Stimulated activated CD4-positive, alpha-beta T cell treated with anti-CD3 and anti-CD28 coated beads, Interleukin-12 subunit alpha, Interleukin-12 subunit beta, amount 100 ng/mL, for 48 hours (primary cell): ENCODE results near the gene CNPPD1.
A peak's percentile ranks its signal among the peaks of the same experiment; 100 is the strongest.

Experiments
- DNase-seq, 3 donors: peaks; one replicate each; pipeline ENCODE4 v3.0.0-alpha.2; 2020; ENCODE audit warnings: low read depth in 2 of 3, low spot score in 1 of 3

The CNPPD1 gene

DNA sequence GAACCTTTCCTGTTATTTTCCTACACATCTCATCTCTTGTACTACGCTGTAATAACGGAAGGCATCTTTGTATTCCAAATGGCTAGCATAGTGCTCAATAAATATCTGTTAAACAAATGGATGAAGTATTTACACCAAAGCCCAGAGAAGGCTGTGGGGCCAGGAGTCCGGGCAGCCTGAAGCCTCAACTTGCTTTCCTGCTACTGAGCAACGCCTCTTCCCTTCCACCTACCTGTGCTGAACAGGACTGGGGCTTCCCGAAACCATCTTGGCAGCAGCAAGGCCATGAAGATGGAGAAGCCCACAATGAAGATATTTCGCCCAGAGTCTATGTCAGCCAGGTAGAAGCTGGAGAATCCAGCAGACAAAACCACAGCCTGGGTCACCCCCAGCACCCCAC, 13.6 kb downstream of the CNPPD1 start:
- no peak for DNase-seq

- DNase-seq: no peak
Observed at GRCh38 chr2:219161097-219161496, 15.6 kb downstream of the CNPPD1 start.

DNA sequence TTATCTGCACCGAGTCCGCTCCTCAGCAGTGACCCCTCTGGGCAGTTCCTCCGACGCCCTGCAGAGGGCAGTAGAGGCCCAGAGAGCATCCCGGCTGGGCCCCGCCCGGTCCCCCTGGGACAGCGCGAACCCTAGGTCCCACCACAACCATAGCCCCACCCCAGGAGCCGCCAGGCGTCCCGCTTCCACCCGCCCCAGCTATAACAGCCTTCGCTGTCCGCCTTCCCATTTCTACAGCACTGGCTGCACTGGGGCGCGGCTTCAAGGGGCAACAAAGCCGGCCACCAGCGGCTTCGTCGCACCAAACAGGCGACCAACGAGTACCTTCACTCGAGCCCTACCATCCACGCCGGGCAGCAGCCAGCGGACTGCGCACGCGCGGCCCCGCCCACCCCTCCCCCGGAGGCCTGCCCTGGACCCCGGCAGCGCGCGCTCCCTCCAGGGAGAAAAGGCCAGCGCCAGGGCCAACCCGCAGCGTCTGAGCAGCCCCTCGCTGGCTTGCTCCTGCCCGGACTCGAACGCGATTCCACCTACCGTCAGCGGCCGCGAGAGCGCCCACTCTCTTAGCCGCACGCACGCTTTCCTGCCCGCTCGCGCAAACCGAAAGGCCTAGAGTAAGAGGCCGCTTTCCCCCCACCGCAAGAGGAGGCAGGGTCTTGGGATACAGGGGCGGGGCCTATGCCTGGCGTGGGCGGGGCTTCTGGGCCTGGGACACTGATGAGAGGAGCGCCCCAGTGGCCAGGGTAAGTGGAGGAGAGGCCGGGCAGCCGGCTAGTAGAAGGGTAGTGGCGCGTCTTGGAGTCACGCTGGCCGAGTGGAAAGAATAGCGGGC, 16.3 kb downstream of the CNPPD1 start, which contains the start of gene NHEJ1:
Gene NHEJ1 (minus strand): TSS at position 630 of the 832 bp plus-strand sequence. CDS start 2,453 bp downstream, outside the sequence.
- DNase-seq: peak; percentile 92 to 95 (median 93)

GRCh38 chr2:219159771-219160185, 16.9 kb downstream of the CNPPD1 start:
- DNase-seq: no peak

- DNase-seq: no peak
Observed at GRCh38 chr2:219158586-219158985, 18.1 kb downstream of the CNPPD1 start.

DNA sequence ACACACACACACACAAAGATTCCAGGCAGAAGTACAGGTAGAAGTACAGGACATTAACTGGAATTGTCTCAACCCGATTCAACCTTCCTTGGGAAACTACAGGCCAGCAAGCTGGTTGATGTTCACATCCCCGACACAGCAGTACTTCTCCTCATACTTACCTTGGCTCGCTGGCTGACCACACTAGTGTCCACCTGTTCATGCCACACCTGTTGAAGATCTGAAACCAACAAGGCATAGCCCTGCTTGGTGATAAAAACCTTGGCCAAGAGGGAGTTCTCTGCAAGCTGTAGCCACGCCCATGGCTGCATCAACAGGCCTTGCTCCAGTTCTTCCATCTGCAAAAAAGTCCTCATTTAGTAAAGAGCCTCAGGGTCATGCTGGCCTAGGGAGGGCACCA, 18.7 kb downstream of the CNPPD1 start:
- no peak for DNase-seq

DNA sequence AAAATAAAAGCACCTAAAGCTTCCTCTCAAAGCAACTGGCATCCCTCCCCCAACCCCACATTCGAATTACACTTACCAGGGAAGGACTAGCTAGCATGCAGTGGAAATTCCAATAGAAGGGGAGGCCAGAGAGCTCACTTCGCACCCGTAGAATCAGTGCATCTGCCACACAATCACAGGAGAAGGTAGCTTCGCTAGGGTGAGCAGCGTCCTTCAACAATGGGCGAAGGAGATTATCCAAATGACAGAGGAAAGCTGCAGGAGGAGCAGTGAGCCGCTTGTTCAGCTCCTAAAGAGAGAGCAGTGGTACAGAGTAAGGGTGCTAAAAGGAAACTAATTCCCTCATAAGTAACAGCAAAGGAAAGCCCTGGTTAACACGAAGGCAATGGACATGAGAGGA, 19.3 kb downstream of the CNPPD1 start:
- DNase-seq: no peak

DNA sequence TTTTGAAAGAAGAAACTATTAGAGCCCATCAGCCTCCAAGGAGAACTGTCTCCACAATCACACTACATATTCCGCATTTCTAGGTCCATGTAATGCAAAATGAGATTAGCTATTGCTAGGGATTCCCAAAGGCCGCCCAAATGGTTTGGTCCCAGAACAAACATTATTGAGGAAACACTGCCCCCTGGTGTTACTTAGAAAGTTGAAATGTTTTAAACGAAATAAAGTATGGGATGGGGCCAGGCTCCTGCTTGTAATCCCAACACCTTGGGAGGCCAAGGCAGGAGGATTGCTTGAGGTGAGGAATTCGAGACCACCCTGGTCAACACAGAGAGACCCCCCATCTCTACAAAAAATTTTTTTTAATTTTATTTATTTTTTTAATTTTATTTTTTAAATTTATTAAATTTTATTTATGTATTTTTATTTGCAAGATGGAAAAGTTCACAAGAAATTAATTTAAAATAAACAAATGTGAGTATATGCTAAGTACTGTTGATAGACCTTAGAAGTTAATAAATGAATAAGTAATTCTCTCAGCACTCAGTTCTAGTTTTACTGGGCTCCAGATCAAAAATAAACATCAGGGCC, 21.6 kb downstream of the CNPPD1 start:
- DNase-seq: peak in 1 of 3 donors; percentile 71

DNA sequence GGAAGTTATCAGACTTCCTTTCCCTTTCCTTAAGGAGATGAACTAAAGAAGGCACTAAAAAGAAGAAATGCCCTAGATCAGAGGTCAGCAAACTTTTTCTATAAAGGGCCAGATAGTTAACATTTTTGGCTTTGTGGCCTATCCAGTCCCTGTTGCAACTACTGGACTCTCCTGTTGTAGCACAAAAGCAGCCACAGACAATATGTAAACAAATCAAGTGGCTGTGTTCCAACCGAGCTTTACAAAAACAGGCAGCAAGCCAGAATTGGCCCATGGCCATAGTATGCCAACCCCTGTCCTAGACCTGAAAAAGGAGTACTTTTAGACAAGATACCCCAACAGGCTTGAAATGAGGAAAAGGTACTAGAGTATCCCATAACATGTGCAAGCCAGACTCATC, 27.1 kb downstream of the CNPPD1 start:
- DNase-seq: no peak

- DNase-seq: no peak
Observed at GRCh38 chr2:219142329-219142728, 34.4 kb downstream of the CNPPD1 start.

DNA sequence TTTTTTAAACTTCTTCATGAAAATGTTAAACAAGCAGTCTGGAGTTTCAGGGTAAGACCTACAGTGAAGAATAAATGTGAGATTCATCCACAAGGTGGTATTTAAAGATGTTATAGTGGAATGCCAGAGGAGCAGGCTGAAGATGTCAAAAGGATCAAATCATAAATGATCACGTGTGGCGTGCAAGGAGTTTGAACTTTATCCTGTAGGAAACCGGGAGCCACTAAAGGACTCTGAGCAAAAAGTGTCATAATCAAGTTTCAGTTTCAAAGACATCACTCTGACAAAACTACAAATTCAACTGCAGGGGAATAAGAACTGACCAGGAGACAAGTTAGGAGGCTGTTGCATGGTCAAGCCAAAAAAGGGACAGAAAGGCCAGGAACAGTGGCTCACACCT, 36.0 kb downstream of the CNPPD1 start:
- DNase-seq: no peak

GRCh38 chr2:219133976-219134375, 42.7 kb downstream of the CNPPD1 start:
- no peak for DNase-seq

- DNase-seq: no peak
Observed at GRCh38 chr2:219131744-219132143, 45.0 kb downstream of the CNPPD1 start.

- DNase-seq: no peak
Observed at GRCh38 chr2:219131327-219131726, 45.4 kb downstream of the CNPPD1 start.

DNA sequence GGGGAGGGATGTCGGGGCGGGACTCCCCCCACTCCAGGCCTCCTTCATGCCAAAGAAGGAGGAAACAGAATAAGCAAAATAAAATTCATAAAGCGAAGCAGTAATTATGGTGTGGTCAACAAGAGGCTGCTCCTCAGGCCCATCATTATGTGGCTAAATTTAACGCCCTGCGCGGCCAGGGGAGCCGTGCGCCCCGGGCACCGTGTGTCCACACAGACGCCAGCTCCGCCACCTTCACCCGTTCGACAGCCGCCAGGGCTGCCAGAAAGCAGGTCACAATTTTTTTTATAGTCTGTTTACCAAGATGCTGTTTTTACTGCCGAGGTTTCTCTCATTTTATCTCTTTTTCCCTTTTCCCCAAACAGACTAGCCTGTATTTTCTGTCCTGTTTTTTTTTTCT, 47.1 kb downstream of the CNPPD1 start:
- DNase-seq: no peak

DNA sequence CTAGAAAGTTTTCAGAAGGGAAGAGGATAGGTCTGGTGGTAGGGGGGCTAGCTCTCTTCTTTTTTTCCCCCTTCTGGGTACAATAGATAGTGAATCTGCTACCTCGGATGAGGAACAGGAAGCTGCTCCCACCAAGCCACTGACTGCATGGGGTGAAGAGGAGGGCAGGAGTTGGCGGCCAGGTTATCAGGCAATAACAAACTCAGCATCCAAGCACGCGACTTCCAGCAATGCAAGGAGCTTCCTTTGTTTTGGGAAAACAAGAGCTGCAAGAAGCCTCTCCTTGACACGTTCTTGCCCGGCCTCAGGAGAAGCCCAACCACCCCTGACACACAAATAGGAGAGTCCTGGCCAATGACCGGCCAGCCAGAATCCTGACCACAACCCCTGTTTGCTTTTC, 48.3 kb downstream of the CNPPD1 start:
- DNase-seq: no peak

DNA sequence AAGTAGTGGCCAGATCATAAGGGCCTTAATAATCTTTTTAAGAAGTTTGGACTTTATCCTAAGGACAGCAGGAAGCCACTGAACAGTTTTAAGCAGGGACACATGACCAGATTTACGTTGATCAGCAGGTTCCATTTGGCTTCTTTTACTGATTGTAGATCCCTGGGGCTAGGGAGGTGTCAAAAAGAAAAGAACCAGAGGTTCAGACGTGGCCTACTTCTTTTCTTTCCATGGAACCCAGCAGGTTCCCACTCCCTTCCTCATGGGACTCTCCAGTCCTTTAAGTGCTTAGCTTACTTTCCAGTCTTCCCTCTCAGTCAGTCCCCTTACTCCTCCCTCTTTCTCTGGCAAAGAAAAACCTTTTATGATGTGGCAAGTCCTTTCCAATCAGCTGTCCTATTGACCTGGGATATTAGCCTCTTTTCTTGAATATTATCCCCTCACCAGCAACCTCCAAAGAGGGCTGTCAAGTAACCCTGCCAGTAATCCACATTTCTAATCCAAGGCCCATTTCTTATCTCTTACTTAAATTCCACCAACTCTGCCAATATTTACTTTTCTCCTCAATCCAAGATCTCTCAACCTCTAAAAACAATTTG, 49.6 kb downstream of the CNPPD1 start:
- no peak for DNase-seq

GRCh38 chr2:219126555-219126954, 50.2 kb downstream of the CNPPD1 start:
- DNase-seq: no peak

DNA sequence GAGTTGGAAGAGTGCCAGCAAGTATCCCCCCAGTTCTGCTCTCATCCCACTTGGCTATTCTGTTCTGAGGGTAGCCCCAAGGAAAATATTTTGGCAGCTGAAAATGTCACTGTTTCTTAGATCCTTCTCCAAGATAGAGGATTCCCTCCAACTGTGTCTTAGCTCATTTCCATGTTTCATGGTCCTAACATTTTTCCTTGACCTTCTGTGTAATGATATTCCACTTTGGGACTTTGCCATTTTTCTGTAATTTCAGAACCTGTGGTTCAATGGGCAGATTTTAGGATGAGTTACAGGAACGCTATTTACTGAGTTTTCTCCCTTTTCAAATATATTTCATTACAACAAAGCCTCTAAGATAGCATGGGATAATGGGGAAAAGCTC, 50.8 kb downstream of the CNPPD1 start:
- no peak for DNase-seq

DNA sequence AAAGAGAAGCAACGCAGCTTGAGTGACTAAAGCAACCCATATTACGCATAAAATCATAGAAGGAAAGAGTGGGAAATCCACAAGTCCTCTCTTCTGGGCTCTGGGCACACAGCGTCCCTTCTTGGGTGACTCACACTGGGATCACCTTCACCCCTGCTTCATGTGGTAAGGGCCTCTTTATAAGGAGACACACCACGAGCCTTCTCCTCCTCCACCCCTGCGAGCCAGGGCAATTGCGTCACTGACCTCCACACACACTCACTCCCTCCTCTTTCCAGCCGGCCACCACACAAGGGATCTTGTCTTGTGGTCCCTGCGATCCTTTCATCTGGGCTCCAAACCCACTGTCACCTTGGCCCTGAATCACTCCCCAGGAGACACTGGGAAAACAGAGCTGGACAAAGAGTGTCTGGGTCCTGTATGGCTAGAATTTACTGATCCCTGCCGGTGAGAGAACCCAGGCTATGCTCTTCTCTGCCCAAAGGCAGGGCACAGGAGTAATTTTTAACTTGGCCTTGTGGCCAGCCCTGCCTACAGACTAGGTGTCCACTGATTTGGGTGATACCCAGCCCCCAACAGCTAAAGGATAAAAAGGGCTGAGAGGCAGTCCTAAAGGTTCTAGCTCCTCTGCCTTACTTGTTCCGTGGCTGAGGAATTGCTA, 51.4 kb downstream of the CNPPD1 start:
- no peak for DNase-seq

DNA sequence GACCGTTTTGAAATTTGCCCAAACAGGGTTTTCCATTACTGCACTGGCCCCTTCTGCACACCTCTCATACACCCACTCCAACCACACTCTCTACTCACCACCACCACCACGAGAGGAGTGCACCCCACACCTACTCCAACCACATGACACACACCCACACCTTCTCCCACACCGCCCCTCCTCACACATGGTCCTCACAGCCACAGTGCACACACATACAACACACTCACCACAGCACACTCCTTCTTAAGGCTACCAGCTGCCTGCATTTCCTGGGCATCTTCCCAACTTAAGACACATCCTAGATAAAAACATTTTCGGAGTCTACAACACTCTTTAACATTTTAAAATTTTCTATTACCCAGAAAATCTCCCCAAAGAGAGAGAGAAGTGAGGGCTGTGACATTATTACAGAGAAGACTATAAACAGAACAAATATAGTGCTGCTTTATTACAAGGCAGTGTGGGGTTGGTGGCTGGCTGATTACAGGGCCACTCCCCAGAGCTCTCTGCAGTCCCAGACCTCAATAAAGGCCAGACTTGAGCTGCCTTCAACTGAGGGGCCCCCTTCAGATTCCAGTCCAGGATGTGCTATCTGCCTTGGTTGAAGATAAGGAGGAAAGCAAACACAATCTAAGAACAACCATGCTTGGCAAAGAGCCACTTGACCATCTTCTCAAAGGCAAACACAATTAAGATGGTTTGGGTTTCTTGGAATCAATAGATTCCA, 52.2 kb downstream of the CNPPD1 start:
- no peak for DNase-seq
